GM12891 (cell line): ENCODE data around the gene SMYD1.

Experiments used
- PAX5 ChIP-seq: IDR thresholded peaks from 2 replicates; pipeline ENCODE4 v1.6.1; 2011; ENCODE audit warnings: low read length, moderate library complexity, mild to moderate bottlenecking; ENCODE audit not compliant: insufficient read depth, severe bottlenecking
- POLR2A ChIP-seq: IDR thresholded peaks from 2 replicates; pipeline ENCODE4 v1.6.1; 2011; ENCODE audit warnings: low read depth, low read length, control low read depth
- POLR2AphosphoS5 ChIP-seq: IDR thresholded peaks from 2 replicates; pipeline ENCODE4 v1.6.1; 2011; ENCODE audit warnings: low read depth, low read length, control low read depth
- POU2F2 ChIP-seq: IDR thresholded peaks from 2 replicates; pipeline ENCODE4 v1.6.1; 2011; ENCODE audit warnings: low read depth, mild to moderate bottlenecking, control low read depth, low read length, moderate library complexity
- SPI1 ChIP-seq: IDR thresholded peaks from 2 replicates; pipeline ENCODE4 v1.6.1; 2011; ENCODE audit warnings: low read depth, low read length, control low read depth
- TAF1 ChIP-seq: IDR thresholded peaks from 2 replicates; pipeline ENCODE4 v1.6.1; 2011; ENCODE audit warnings: low read depth, low read length, control low read depth

DNA sequence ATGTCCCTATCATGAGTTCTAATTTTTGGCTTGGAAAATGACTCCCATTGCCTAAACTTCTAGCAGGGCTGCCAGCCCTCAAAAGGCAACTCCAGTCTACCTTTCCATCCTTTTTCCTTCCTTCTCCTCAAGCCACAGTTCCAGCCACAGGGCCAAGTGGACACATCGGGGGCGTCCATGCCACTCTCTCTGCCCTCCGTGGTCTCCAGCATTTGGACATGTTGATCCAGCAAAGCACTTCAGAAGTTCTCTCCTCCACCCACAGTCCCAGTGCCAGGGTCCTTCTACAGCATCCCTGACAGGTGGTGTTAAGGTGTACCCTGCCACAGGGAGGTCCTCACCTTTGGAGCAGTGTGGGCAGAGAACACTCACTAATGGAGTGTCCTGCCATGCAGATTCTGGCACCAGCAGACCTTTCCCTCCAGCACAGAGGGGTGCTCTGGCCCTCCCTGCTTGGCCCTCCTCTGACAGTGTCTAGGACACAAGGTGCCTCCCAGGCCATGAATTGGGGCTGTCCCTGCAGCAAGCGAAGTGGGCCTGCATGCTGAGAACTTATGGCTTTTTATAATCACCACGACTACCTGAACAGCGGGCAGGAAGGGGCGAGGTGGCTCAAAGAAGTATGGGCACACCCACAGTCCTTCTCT lies 61.8 kb downstream of the SMYD1 start:
- no peak for TF ChIP-seq POLR2A
- TF ChIP-seq POLR2AphosphoS5, result no peak
- no peak for TF ChIP-seq TAF1
- TF ChIP-seq SPI1, result no peak
- no peak for TF ChIP-seq POU2F2
- no peak for TF ChIP-seq PAX5
